ENCODE results near the gene UBL3.

GRCh38 chr13:29859971-29860370 is 9.6 kb upstream of the UBL3 start:
- TF ChIP-seq CTCF (tag by site-specific recombination; IDR thresholded peaks at IDR 0.05): no peak
- no peak for TF ChIP-seq ZNF311 (tag by site-specific recombination; IDR thresholded peaks at IDR 0.05; ENCODE audit: borderline replicate concordance)
- no peak for TF ChIP-seq ZNF354C (tag by site-specific recombination; IDR thresholded peaks at IDR 0.05; ENCODE audit: borderline replicate concordance, low read depth)
- no peak for TF ChIP-seq ZFP37 (tag by site-specific recombination; IDR thresholded peaks at IDR 0.05)
- TF ChIP-seq OSR2 (tag by site-specific recombination; IDR thresholded peaks at IDR 0.05): no peak
- TF ChIP-seq ZBTB8A (tag by site-specific recombination; IDR thresholded peaks at IDR 0.05): no peak
- TF ChIP-seq ZNF555 (tag by site-specific recombination; conservative IDR thresholded peaks at IDR 0.05): no peak
- no peak for TF ChIP-seq ZSCAN18 (tag by site-specific recombination; IDR thresholded peaks at IDR 0.05)
- no peak for TF ChIP-seq ZBTB26 (tag by site-specific recombination; optimal IDR thresholded peaks at IDR 0.05)
- TF ChIP-seq YY1 (tag by site-specific recombination; IDR thresholded peaks at IDR 0.05): no peak
- TF ChIP-seq ZNF121 (tag by site-specific recombination; IDR thresholded peaks at IDR 0.05): no peak
- no peak for TF ChIP-seq MEIS1 (CRISPR knock-in tag; IDR thresholded peaks at IDR 0.05; ENCODE audit: borderline replicate concordance)
- no peak for TF ChIP-seq ZNF488 (tag by site-specific recombination; IDR thresholded peaks at IDR 0.05)
- no peak for TF ChIP-seq ZNF362 (tag by site-specific recombination; IDR thresholded peaks at IDR 0.05)
